SU-DHL-6 (cell line): ENCODE data around the gene GPD1.

Experiments
- H2AFZ ChIP-seq: fragments of 200-600 bp; sonication (generic); 2 replicates; pipeline ENCODE4 v1.6.1; 2014; ENCODE audit warnings: low read depth, mild to moderate bottlenecking, moderate library complexity, mixed read lengths, antibody characterized with exemption, low read length; ENCODE audit not compliant: severe bottlenecking
- H3F3A ChIP-seq: fragments of 200-600 bp; shearing (Covaris generic); 2 replicates; pipeline ENCODE4 v1.6.0; 2016; ENCODE audit warnings: antibody characterized with exemption, mild to moderate bottlenecking; ENCODE audit not compliant: insufficient read depth
- H3K27ac ChIP-seq: fragments of 200-600 bp; sonication (generic); 2 replicates; pipeline ENCODE4 v1.5.1; 2016; ENCODE audit warnings: low read depth, mild to moderate bottlenecking, low read length, moderate library complexity, mixed read lengths
- H3K27me3 ChIP-seq: fragments of 200-600 bp; sonication (generic), shearing (Covaris generic); 2 replicates; pipeline ENCODE4 v1.6.0; 2014; ENCODE audit warnings: mild to moderate bottlenecking, low read length
- H3K36me3 ChIP-seq: fragments of 200-600 bp; sonication (generic); 2 replicates; pipeline ENCODE4 v1.6.1; 2014; ENCODE audit warnings: mild to moderate bottlenecking, low read length, mixed read lengths
- H3K4me2 ChIP-seq: fragments of 300-600, 200-600 bp; shearing (Covaris generic), sonication (generic); 2 replicates; pipeline ENCODE4 v1.6.0; 2014; ENCODE audit warnings: low read length, low read depth, mild to moderate bottlenecking; ENCODE audit not compliant: poor library complexity, severe bottlenecking
- H3K4me3 ChIP-seq: fragments of 200-600 bp; sonication (generic); 2 replicates; pipeline ENCODE4 v1.5.1; 2014; ENCODE audit warnings: antibody characterized with exemption, low read length, mild to moderate bottlenecking, mixed read lengths; ENCODE audit not compliant: insufficient read depth, poor library complexity, severe bottlenecking
- H3K79me2 ChIP-seq: fragments of 200-600 bp; sonication (generic); 2 replicates; pipeline ENCODE4 v1.6.1; 2014; ENCODE audit warnings: mild to moderate bottlenecking, low read length, moderate library complexity; ENCODE audit not compliant: insufficient read depth
- H3K9ac ChIP-seq: fragments of 200-600 bp; sonication (generic); 2 replicates; pipeline ENCODE4 v1.7.0; 2014; ENCODE audit warnings: mild to moderate bottlenecking, low read length
- H3K9me2 ChIP-seq: fragments of 200-600 bp; sonication (generic); replicated peaks from 2 replicates; pipeline ENCODE4 v1.6.1; 2014; ENCODE audit warnings: low read length; ENCODE audit not compliant: insufficient read depth
- H3K9me3 ChIP-seq: fragments of 200-600 bp; sonication (generic); 2 replicates; pipeline ENCODE4 v1.6.1; 2014; ENCODE audit warnings: low read length, mixed read lengths; ENCODE audit not compliant: insufficient read depth
- H4K20me1 ChIP-seq: fragments of 200-600 bp; sonication (generic); 2 replicates; pipeline ENCODE4 v1.6.1; 2014; ENCODE audit warnings: low read depth, mild to moderate bottlenecking, antibody characterized with exemption, low read length, moderate library complexity, mixed read lengths
- EZH2phosphoT487 ChIP-seq: fragments of 200-600 bp; sonication (generic), shearing (Covaris generic); conservative IDR thresholded peaks from 2 replicates; pipeline ENCODE4 v1.6.1; 2018; ENCODE audit warnings: mild to moderate bottlenecking, antibody characterized with exemption, low read length, moderate library complexity, mixed read lengths
- TF ChIP-seq, protein P1 (sequence below): fragments of 200-600 bp; sonication (generic); IDR thresholded peaks from one replicate; pipeline ENCODE4 v1.5.1; 2017; ENCODE audit warnings: antibody characterized with exemption, mild to moderate bottlenecking, low read length, moderate library complexity; ENCODE audit not compliant: insufficient read depth, poor library complexity, severe bottlenecking

GPD1 gene

DNA sequence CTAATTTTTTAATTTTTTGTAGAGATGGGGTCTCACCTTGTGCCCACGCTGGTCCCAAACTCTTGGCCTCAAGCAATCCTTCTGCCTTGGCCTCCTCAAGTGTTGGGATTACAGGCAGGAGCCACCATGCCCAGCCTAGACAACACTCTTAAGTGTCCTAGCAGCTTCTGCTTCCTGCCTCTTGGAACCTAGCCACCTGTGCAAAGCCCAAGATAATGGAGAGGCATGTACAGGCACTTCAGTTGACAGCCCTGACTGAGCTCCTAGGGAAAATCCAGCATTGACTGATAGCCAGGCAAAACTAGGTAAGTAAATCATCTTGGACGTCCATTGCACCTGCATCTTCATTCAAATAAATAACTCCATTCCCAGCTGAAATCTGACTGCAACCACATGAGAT lies 23.7 kb downstream of the GPD1 start:
- H3K79me2 ChIP-seq, result no peaks in the 10 kb centered on the region
- H3K4me2 ChIP-seq, result no peak overlapping the region
- 0 out of 2 replicates have a peak, but pooled peaks cover 3% of the 10 kb centered on the region for H3K36me3 ChIP-seq
- H2AFZ ChIP-seq, result no peak overlapping the region
- no peaks in the 10 kb centered on the region for H4K20me1 ChIP-seq
- no peaks in the 10 kb centered on the region for H3K9me2 ChIP-seq
- no peak for TF ChIP-seq EZH2phosphoT487
- TF ChIP-seq, protein P1, sequence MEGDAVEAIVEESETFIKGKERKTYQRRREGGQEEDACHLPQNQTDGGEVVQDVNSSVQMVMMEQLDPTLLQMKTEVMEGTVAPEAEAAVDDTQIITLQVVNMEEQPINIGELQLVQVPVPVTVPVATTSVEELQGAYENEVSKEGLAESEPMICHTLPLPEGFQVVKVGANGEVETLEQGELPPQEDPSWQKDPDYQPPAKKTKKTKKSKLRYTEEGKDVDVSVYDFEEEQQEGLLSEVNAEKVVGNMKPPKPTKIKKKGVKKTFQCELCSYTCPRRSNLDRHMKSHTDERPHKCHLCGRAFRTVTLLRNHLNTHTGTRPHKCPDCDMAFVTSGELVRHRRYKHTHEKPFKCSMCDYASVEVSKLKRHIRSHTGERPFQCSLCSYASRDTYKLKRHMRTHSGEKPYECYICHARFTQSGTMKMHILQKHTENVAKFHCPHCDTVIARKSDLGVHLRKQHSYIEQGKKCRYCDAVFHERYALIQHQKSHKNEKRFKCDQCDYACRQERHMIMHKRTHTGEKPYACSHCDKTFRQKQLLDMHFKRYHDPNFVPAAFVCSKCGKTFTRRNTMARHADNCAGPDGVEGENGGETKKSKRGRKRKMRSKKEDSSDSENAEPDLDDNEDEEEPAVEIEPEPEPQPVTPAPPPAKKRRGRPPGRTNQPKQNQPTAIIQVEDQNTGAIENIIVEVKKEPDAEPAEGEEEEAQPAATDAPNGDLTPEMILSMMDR, result no peak
- H3K4me3 ChIP-seq, result no peak overlapping the region
- no peaks in the 10 kb centered on the region for H3K27me3 ChIP-seq
- H3K9ac ChIP-seq, result no peak overlapping the region
- H3K27ac ChIP-seq, result no peak overlapping the region
- H3K9me3 ChIP-seq, result no peaks in the 10 kb centered on the region
- no peaks in the 10 kb centered on the region for H3F3A ChIP-seq

DNA sequence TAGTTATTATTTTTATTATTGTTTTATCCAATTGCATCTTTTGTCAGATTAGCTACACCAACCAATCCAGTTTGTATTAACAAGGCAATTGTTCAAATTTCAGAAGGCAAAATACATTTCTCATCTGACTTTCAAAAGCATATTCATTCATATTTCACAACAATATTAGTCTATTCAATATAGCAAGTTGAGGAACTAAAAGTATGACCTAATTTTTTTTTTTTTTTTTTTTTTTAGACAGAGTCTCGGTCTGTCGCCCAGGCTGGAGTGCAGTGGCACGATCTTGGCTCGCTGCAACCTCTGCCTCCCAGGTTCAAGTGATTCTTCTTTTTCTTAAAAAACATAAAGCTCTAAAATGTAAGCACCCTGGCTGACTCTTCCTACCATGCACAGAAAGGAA lies 25.5 kb downstream of the GPD1 start:
- TF ChIP-seq, protein P1, result no peak
- TF ChIP-seq EZH2phosphoT487, result no peak
- no peaks in the 10 kb centered on the region for H3K9me3 ChIP-seq
- H4K20me1 ChIP-seq, result no peaks in the 10 kb centered on the region
- H3K79me2 ChIP-seq, result no peaks in the 10 kb centered on the region
- no peaks in the 10 kb centered on the region for H3K9me2 ChIP-seq
- H3F3A ChIP-seq, result no peaks in the 10 kb centered on the region
- H3K27me3 ChIP-seq, result no peaks in the 10 kb centered on the region
- H3K4me2 ChIP-seq, result no peak overlapping the region
- no peak overlapping the region for H3K27ac ChIP-seq
- H3K4me3 ChIP-seq, result no peak overlapping the region
- 0 out of 2 replicates have a peak, but pooled peaks cover 3% of the 10 kb centered on the region for H3K36me3 ChIP-seq
- H2AFZ ChIP-seq, result no peak overlapping the region
- no peak overlapping the region for H3K9ac ChIP-seq

DNA sequence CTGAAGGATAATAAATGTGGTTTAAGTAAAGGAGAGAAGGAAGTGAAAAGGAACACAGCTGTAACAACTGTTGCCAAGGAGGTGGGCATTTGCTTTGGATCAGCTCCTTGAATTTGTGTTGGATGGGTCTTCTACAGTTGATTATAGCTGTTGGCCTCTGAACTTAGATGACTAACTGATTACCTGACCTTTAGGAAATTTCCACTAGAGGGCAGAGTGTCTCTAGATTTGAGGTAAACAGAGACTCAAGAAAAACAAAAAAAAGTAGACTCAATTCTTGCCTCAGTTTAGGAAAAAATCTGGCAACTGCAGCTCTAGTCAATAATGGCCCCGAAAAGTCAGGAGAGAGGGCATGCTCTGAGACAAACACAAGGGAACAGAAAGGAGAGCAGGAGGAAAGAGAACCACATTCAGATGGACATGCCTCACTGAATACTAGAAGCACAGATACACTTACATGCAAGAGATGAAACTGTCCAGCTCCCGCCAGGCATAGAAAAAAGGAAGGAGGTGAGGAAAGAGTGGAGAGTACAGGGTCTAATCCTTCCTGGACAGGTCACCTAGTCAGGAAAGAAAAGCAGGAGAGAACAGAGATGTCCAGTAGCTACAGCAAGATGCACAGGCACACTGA lies 28.8 kb downstream of the GPD1 start:
- no peaks in the 10 kb centered on the region for H4K20me1 ChIP-seq
- no peak for TF ChIP-seq EZH2phosphoT487
- TF ChIP-seq, protein P1, result peak; percentile 17
- no peak overlapping the region for H2AFZ ChIP-seq

More for the DNA sequence above, 28.8 kb downstream of the GPD1 start:
- no peaks in the 10 kb centered on the region for H3K9me2 ChIP-seq
- no peaks in the 10 kb centered on the region for H3F3A ChIP-seq
- H3K9ac ChIP-seq, result no peak overlapping the region
- no peak overlapping the region for H3K4me2 ChIP-seq
- H3K27ac ChIP-seq, result no peak overlapping the region
- H3K79me2 ChIP-seq, result no peaks in the 10 kb centered on the region
- H3K36me3 ChIP-seq, result 0 out of 2 replicates have a peak, but pooled peaks cover 3% of the 10 kb centered on the region
- H3K27me3 ChIP-seq, result no peaks in the 10 kb centered on the region
- H3K9me3 ChIP-seq, result no peaks in the 10 kb centered on the region
- no peak overlapping the region for H3K4me3 ChIP-seq
